ENCODE results near the gene PHKA2. TPM values are rescaled to one million over a fixed set of nuclear protein-coding genes. Genes with fewer than 3 reads are reported as not detected.

PHKA2 gene
- total and polyA plus RNA-seq, 10 of the 15 experiments (the other 5 are each of a cell fraction or from before 2014, with no cell fraction given) = 1.4 to 25.6 (median 15.4) TPM

GRCh38 chrX:18900401-18900976 is 83.4 kb downstream of the PHKA2 start (continued):
- no peak for TF ChIP-seq REST (IDR thresholded peaks at IDR 0.05; ENCODE audit: low read depth, low read length)
- no peak for TF ChIP-seq CREB1 (IDR thresholded peaks at IDR 0.05; ENCODE audit: low read depth)
- no peak for TF ChIP-seq POLR2A (IDR thresholded peaks at IDR 0.05; ENCODE audit: low read depth, low read length)
- no peak for TF ChIP-seq HDAC6 (IDR thresholded peaks at IDR 0.05; ENCODE audit: unreplicated experiment)
- no peak for TF ChIP-seq TBL1XR1 (IDR thresholded peaks at IDR 0.05; ENCODE audit: low read depth, low read length)
- no peak for TF ChIP-seq SMAD5 (IDR thresholded peaks at IDR 0.05; ENCODE audit: low read depth)
- no peak for TF ChIP-seq MEF2A (IDR thresholded peaks at IDR 0.05; ENCODE audit: insufficient read depth, low read depth, low read length)
- no peak for TF ChIP-seq YBX1 (IDR thresholded peaks at IDR 0.05)
- no peak for TF ChIP-seq STAT1 (conservative IDR thresholded peaks at IDR 0.05)
- no peak for TF ChIP-seq CBFB (IDR thresholded peaks at IDR 0.05; ENCODE audit: low read depth)

- no peaks in the 10 kb centered on the region for H3K9me3 ChIP-seq (replicated peaks; ENCODE audit: control insufficient read depth, insufficient read depth, low read length)
- TF ChIP-seq SMC3 (IDR thresholded peaks at IDR 0.05; ENCODE audit: borderline replicate concordance, low read length) (peak; percentile 67; the same call in 1 of the 2 replicates), CTCF (IDR thresholded peaks at IDR 0.05 in 2 of 3, conservative IDR thresholded peaks at IDR 0.05 in 1 of 3; ENCODE audit: control insufficient read depth in 2 of 3, extremely low read depth in 1 of 3, insufficient read depth in 1 of 3, low read depth in 3 of 3, low read length in 3 of 3) (peak; percentile 40 to 55 (median 44); a peak in 3 of 6 replicates), PAX8 (IDR thresholded peaks at IDR 0.05) (no peak), RAD21 (IDR thresholded peaks at IDR 0.05; ENCODE audit: insufficient read depth, low read depth, low read length) (peak; percentile 68)
- WGBS (ENCODE audit: insufficient coverage, insufficient replicate concordance, low lambda C conversion rate, missing lambda C conversion rate) = 56% methylated on average over 13 of the region's 13 CpGs
- H2AFZ ChIP-seq (ENCODE audit: control insufficient read depth, low read depth, low read length) = no peak overlapping the region
- ChIA-PET POLR2A (no interaction called here), CTCF (no interaction called here), RAD21 (ENCODE audit: unreplicated experiment) (no interaction called here), SMC1A (ENCODE audit: uncharacterized antibody, unreplicated experiment) (no interaction called here)
- H3K4me3 ChIP-seq = no peak overlapping the region
- no peaks in the 10 kb centered on the region for H3K79me2 ChIP-seq (ENCODE audit: control insufficient read depth, insufficient read depth, low read length)
- H3K4me2 ChIP-seq (ENCODE audit: control insufficient read depth, insufficient read depth) = no peak overlapping the region
- BruUV-seq (replicated peaks) = no TSS peak
- H3K36me3 ChIP-seq (ENCODE audit: control insufficient read depth in 2 of 2, insufficient read depth in 2 of 2, low read length in 1 of 2) = no peaks in the 10 kb centered on the region; a peak in 1 of 4 replicates
- ATAC-seq (peak; percentile 54; the same call in 2 of the 3 replicates), FAIRE-seq (no peak), DNase-seq (ENCODE audit: low read depth, low spot score) (no peak)
- H4K20me1 ChIP-seq (ENCODE audit: control insufficient read depth, insufficient read depth) = no peaks in the 10 kb centered on the region
- H3K4me1 ChIP-seq (ENCODE audit: control insufficient read depth, insufficient read depth, low read length) = no peaks in the 10 kb centered on the region
- no peak overlapping the region for H3K27ac ChIP-seq (ENCODE audit: control insufficient read depth, insufficient read depth)
- no peaks in the 10 kb centered on the region for H3K27me3 ChIP-seq (replicated peaks in 1 of 2; ENCODE audit: control insufficient read depth in 2 of 2, insufficient read depth in 2 of 2, low read length in 1 of 2)
- intact Hi-C loops (cut with micrococcal nuclease; ENCODE audit: unreplicated experiment) (no loop called here), in situ Hi-C loops (cut with MboI) (loop anchor here (10.0 kb wide), 1 partner anchor 505 kb away; no protein-coding TSS in a partner anchor)
- no peak overlapping the region for H3K9ac ChIP-seq (ENCODE audit: control insufficient read depth, insufficient read depth, low read length)
These were observed 84.0 kb downstream of the PHKA2 start for GRCh38 chrX:18899796-18900380.

All from GM12878 (cell line).